GM12892 (cell line): Measurements from ENCODE around the gene DPYD.

Experiments
- POLR2A ChIP-seq: IDR thresholded peaks from 2 replicates; pipeline ENCODE4 v1.6.1; 2011; ENCODE audit warnings: low read depth, low read length, control low read depth
- POLR2AphosphoS5 ChIP-seq: IDR thresholded peaks from 2 replicates; pipeline ENCODE4 v1.6.1; 2011; ENCODE audit warnings: low read depth, low read length, control low read depth

DNA sequence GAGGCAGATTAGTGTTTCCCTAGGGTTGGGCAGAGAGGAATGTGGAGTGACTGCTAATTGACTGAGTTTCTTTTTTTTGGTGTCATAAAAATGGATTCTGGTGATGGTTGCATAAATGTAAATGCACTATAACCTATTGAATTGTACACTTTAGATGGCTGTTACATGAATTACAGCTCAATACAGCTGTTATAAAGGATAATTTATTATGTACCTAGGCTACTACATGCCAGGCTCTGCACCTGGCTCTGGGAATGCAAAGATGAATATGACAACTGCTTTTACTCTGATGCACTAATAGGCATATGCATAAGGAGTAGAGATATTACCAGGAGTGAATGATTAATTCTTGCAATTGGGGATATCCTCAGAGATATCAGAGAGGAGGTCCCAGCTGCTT lies 854.0 kb downstream of the DPYD start:
- TF ChIP-seq POLR2A (no peak), POLR2AphosphoS5 (no peak)
